ENCODE measurements around the gene H1-8.

The H1-8 gene

GRCh38 chr3:129556890-129557547 is 14.0 kb downstream of the H1-8 start:
- no peak for DNase-seq

- peak; percentile 13 for DNase-seq
These were observed 14.5 kb downstream of the H1-8 start for GRCh38 chr3:129557548-129557894.

- DNase-seq, result no peak
These were observed 15.3 kb downstream of the H1-8 start for GRCh38 chr3:129558081-129558771.

- DNase-seq, result peak; percentile 67
These were observed 16.0 kb downstream of the H1-8 start for GRCh38 chr3:129558772-129559564.

- no peak for DNase-seq
These were observed 16.6 kb downstream of the H1-8 start for GRCh38 chr3:129559565-129560079.

GRCh38 chr3:129560269-129560787 is 17.4 kb downstream of the H1-8 start:
- DNase-seq, result peak; percentile 63

GRCh38 chr3:129560911-129561594 is 18.1 kb downstream of the H1-8 start:
- peak; percentile 76 for DNase-seq

- DNase-seq, result no peak
These were observed 18.8 kb downstream of the H1-8 start for GRCh38 chr3:129561619-129562248.

GRCh38 chr3:129562803-129563202 is 19.8 kb downstream of the H1-8 start:
- no peak for DNase-seq

GRCh38 chr3:129563332-129563731 is 20.4 kb downstream of the H1-8 start:
- no peak for DNase-seq

- DNase-seq, result no peak
These were observed 21.0 kb downstream of the H1-8 start for GRCh38 chr3:129563850-129564535.

GRCh38 chr3:129564981-129565644 is 22.1 kb downstream of the H1-8 start:
- DNase-seq, result no peak

GRCh38 chr3:129565902-129566301 is 22.9 kb downstream of the H1-8 start:
- DNase-seq, result no peak

GRCh38 chr3:129567176-129567705 is 24.3 kb downstream of the H1-8 start:
- no peak for DNase-seq

- DNase-seq, result no peak
These were observed 25.0 kb downstream of the H1-8 start for GRCh38 chr3:129567939-129568338.

GRCh38 chr3:129569856-129570255 is 26.9 kb downstream of the H1-8 start:
- no peak for DNase-seq

- DNase-seq, result no peak
These were observed 28.9 kb downstream of the H1-8 start for GRCh38 chr3:129571605-129572547.

GRCh38 chr3:129572603-129573002 is 29.6 kb downstream of the H1-8 start:
- DNase-seq, result no peak

- no peak for DNase-seq
These were observed 30.5 kb downstream of the H1-8 start for GRCh38 chr3:129573493-129573892.

Data from fibroblast of skin of abdomen (primary cell).